Ishikawa (cell line): Measurements from ENCODE around the gene NCF2.

Source experiments
- EGR1 ChIP-seq: IDR thresholded peaks from 2 replicates; pipeline ENCODE4 v1.6.1; 2012
- FOXM1 ChIP-seq: IDR thresholded peaks from 2 replicates; pipeline ENCODE4 v1.6.1; 2012; ENCODE audit warnings: low read depth, borderline replicate concordance
- NFIC ChIP-seq: IDR thresholded peaks from 2 replicates; pipeline ENCODE4 v1.6.1; 2012
- RAD21 ChIP-seq: IDR thresholded peaks from 2 replicates; pipeline ENCODE4 v1.6.1; 2012; ENCODE audit warnings: low read depth
- TAF1 ChIP-seq: IDR thresholded peaks from 2 replicates; pipeline ENCODE4 v1.6.1; 2012; ENCODE audit warnings: low read depth, mild to moderate bottlenecking
- TEAD4 ChIP-seq: IDR thresholded peaks from 2 replicates; pipeline ENCODE4 v1.6.1; 2012
- USF1 ChIP-seq: IDR thresholded peaks from 2 replicates; pipeline ENCODE4 v1.6.1; 2012
- YY1 ChIP-seq: IDR thresholded peaks from 2 replicates; pipeline ENCODE4 v1.6.1; 2012; ENCODE audit warnings: low read depth
- ZBTB7A ChIP-seq: IDR thresholded peaks from 2 replicates; pipeline ENCODE4 v1.6.1; 2012; ENCODE audit warnings: low read depth

Gene NCF2

DNA sequence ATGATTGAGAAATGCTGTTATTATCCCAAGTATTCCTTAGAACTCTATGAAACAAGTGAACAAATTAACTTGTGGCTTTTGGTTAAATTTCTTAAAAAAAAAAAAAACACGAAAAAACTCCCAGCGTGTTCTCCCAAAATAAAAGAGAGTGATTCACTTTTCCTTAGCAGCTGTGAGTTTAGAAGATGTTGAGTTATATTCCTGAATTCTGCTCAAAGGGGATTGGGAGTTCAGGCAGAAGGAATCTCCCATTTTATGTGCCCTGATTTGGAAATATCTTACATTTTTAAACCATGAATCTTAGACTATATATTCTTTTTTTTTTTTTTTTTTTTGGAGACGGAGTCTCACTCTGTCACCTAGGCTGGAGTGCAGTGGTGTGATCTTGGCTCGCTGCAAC, 83.7 kb downstream of the NCF2 start:
- no peak for TF ChIP-seq NFIC
- TF ChIP-seq ZBTB7A, result no peak
- no peak for TF ChIP-seq YY1
- no peak for TF ChIP-seq RAD21
- TF ChIP-seq TAF1, result no peak
- TF ChIP-seq USF1, result no peak
- TF ChIP-seq TEAD4, result no peak
- no peak for TF ChIP-seq FOXM1
- no peak for TF ChIP-seq EGR1
